Muscle layer of colon (tissue), 2 donors: ENCODE measurements around the gene HOMER1.
"Not testable (repeated sequence)": the region's sequence is repeated elsewhere in the genome, so short reads cannot be mapped to it uniquely, and the experiment has no call there.

ENCODE experiments used
- H3K27ac ChIP-seq: one replicate; pipeline ENCODE4 v1.7.0; 2013; ENCODE audit warnings: low read depth, mild to moderate bottlenecking, low read length, moderate library complexity
- H3K27me3 ChIP-seq, 2 donors: one replicate each; pipeline ENCODE4 v1.7.0; 2013; ENCODE audit warnings: low read length in 2 of 2, mild to moderate bottlenecking in 2 of 2; ENCODE audit not compliant: insufficient read depth in 2 of 2, control insufficient read depth in 1 of 2
- H3K36me3 ChIP-seq: one replicate; pipeline ENCODE4 v1.7.0; 2013; ENCODE audit warnings: mild to moderate bottlenecking, low read length; ENCODE audit not compliant: insufficient read depth
- H3K4me1 ChIP-seq: one replicate; pipeline ENCODE4 v1.7.0; 2013; ENCODE audit warnings: mild to moderate bottlenecking, low read length; ENCODE audit not compliant: insufficient read depth
- H3K4me3 ChIP-seq, 2 donors: one replicate each; pipeline ENCODE4 v1.7.0; 2013; ENCODE audit warnings: low read length in 2 of 2, low read depth in 1 of 2, mild to moderate bottlenecking in 1 of 2, moderate library complexity in 1 of 2
- H3K9ac ChIP-seq: one replicate; pipeline ENCODE4 v1.7.0; 2013; ENCODE audit warnings: low read length
- H3K9me3 ChIP-seq: one replicate; pipeline ENCODE4 v1.7.0; 2013; ENCODE audit warnings: mild to moderate bottlenecking, low read length
- donor health status: abdominal sarcoma.
- donor health status: Adenocarcinoma of cecum.

HOMER1 gene

GRCh38 chr5:79407591-79407990 lies 106.3 kb downstream of the HOMER1 start:
- Histone ChIP-seq H3K4me1 (no peaks in the 10 kb centered on the region), H3K9me3 (no peaks in the 10 kb centered on the region), H3K27me3 (no peaks in the 10 kb centered on the region), H3K36me3 (no peaks in the 10 kb centered on the region), H3K4me3 (no peak overlapping the region), H3K9ac (no peak overlapping the region), H3K27ac (no peak overlapping the region)

GRCh38 chr5:79401216-79401615 lies 112.7 kb downstream of the HOMER1 start:
- Histone ChIP-seq H3K9me3 (no peaks in the 10 kb centered on the region), H3K4me1 (no peaks in the 10 kb centered on the region)

GRCh38 chr5:79399046-79399445 lies 114.9 kb downstream of the HOMER1 start:
- H3K9me3 ChIP-seq = no peaks in the 10 kb centered on the region
- no peaks in the 10 kb centered on the region for H3K4me1 ChIP-seq

More at GRCh38 chr5:79401216-79401615, 112.7 kb downstream of the HOMER1 start:
- no peak overlapping the region for H3K27ac ChIP-seq
- no peaks in the 10 kb centered on the region for H3K27me3 ChIP-seq
- H3K9ac ChIP-seq = no peak overlapping the region
- H3K4me3 ChIP-seq = no peak overlapping the region
- no peaks in the 10 kb centered on the region for H3K36me3 ChIP-seq

GRCh38 chr5:79397080-79397479 lies 116.9 kb downstream of the HOMER1 start:
- H3K9me3 ChIP-seq = no peaks in the 10 kb centered on the region
- H3K27ac ChIP-seq = no peak overlapping the region
- H3K27me3 ChIP-seq = no peaks in the 10 kb centered on the region
- H3K4me3 ChIP-seq = no peak overlapping the region
- H3K4me1 ChIP-seq = no peaks in the 10 kb centered on the region
- no peaks in the 10 kb centered on the region for H3K36me3 ChIP-seq
- H3K9ac ChIP-seq = no peak overlapping the region

More at GRCh38 chr5:79399046-79399445, 114.9 kb downstream of the HOMER1 start:
- Histone ChIP-seq H3K4me3 (no peak overlapping the region), H3K9ac (no peak overlapping the region), H3K27me3 (no peaks in the 10 kb centered on the region), H3K36me3 (no peaks in the 10 kb centered on the region), H3K27ac (no peak overlapping the region)

DNA sequence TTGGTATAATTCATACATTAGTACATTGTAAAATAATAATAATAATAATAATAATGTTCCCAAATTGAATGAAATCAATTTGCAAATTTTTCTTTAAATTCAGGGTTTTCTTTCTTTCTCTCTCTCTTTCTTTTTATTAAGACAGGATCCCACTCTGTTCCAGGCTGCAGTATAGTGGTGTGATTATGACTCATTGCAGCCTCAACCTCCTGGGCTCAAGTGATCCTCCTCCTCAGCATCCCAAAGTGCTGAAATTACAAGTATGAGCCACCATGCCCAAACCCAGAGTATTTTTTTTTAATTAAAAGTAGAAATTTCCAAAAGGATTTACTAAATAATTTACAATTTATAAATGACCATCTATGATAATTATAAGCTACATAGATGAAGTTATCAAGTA lies 117.7 kb downstream of the HOMER1 start:
- H3K4me1 ChIP-seq = no peaks in the 10 kb centered on the region
- H3K4me3 ChIP-seq = no peak overlapping the region
- no peak overlapping the region for H3K9ac ChIP-seq
- H3K36me3 ChIP-seq = no peaks in the 10 kb centered on the region
- H3K27ac ChIP-seq = no peak overlapping the region
- no peaks in the 10 kb centered on the region for H3K27me3 ChIP-seq
- H3K9me3 ChIP-seq = no peaks in the 10 kb centered on the region

DNA sequence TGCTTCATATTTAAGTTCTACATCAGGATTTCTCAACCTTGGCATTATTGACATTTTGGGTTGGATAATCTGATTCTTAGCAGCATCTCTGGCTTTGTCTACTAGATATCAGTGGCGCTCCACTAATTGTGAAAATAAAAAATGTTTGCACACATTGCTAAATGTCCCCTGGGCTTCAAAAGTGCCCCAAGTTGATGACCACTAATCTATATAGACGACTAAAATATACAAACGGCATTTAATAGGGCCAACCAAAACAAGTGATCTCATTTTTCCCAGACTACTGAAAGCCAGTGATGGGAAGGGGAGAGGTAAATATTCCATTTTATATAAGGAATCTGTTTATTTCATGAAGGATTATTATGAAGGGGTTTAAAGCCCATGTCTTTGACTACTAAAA lies 118.6 kb downstream of the HOMER1 start:
- H3K36me3 ChIP-seq = no peaks in the 10 kb centered on the region

DNA sequence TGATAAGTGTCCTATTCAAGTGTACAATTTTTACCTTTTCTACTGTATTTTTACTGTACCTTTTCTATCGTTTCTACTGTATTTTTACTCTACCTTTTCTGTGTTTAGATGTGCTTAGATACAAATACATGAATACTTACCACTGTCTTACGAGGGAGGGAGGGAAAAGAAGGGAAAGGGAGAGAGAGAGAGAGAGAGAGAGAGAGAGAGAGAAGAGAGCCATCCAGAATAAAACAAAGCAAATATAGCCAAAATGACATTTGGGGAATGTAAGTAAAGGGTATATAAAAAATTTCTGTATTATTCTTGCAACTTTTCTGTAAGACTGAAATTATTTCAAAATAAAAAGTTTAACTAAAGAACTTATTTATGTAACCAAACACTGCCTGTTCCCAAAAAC lies 121.2 kb downstream of the HOMER1 start:
- H3K27me3 ChIP-seq = no peaks in the 10 kb centered on the region
- no peak overlapping the region for H3K27ac ChIP-seq
- no peaks in the 10 kb centered on the region for H3K9me3 ChIP-seq
- H3K4me1 ChIP-seq = no peaks in the 10 kb centered on the region
- no peaks in the 10 kb centered on the region for H3K36me3 ChIP-seq
- no peak overlapping the region for H3K4me3 ChIP-seq
- H3K9ac ChIP-seq = no peak overlapping the region

More for the DNA sequence above, 118.6 kb downstream of the HOMER1 start:
- no peak overlapping the region for H3K9ac ChIP-seq
- H3K9me3 ChIP-seq = no peaks in the 10 kb centered on the region
- no peak overlapping the region for H3K27ac ChIP-seq
- H3K4me3 ChIP-seq = no peak overlapping the region
- H3K27me3 ChIP-seq = no peaks in the 10 kb centered on the region
- no peaks in the 10 kb centered on the region for H3K4me1 ChIP-seq

DNA sequence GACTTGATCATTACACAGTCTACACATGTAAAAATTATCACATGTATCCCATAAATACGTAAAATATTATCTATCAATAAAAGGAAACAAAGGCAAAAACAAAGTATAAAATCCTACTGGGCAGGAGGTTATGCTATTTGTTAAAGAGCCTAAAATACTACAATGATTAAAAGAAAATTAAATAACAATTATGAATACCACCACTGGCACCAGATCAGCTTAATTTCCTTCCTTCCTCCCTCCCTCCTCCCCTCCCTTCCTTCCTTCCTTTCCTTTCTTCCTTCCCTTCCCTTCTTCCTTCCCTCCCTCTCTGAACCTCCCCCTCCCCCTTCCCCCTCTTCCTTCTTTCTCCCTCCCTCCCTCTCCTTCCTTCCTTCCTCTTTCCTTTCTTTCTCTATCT lies 127.3 kb downstream of the HOMER1 start:
- no peak overlapping the region for H3K27ac ChIP-seq
- no peaks in the 10 kb centered on the region for H3K4me1 ChIP-seq
- H3K4me3 ChIP-seq = no peak overlapping the region
- H3K9ac ChIP-seq = no peak overlapping the region
- H3K36me3 ChIP-seq = no peaks in the 10 kb centered on the region
- peaks cover 6% of the 10 kb centered on the region for H3K9me3 ChIP-seq
- no peaks in the 10 kb centered on the region for H3K27me3 ChIP-seq

GRCh38 chr5:79385126-79385525 lies 128.8 kb downstream of the HOMER1 start:
- H3K9ac ChIP-seq, H3K27me3 ChIP-seq, H3K4me1 ChIP-seq, H3K36me3 ChIP-seq, H3K4me3 ChIP-seq, H3K27ac ChIP-seq, H3K9me3 ChIP-seq: not testable (repeated sequence)

DNA sequence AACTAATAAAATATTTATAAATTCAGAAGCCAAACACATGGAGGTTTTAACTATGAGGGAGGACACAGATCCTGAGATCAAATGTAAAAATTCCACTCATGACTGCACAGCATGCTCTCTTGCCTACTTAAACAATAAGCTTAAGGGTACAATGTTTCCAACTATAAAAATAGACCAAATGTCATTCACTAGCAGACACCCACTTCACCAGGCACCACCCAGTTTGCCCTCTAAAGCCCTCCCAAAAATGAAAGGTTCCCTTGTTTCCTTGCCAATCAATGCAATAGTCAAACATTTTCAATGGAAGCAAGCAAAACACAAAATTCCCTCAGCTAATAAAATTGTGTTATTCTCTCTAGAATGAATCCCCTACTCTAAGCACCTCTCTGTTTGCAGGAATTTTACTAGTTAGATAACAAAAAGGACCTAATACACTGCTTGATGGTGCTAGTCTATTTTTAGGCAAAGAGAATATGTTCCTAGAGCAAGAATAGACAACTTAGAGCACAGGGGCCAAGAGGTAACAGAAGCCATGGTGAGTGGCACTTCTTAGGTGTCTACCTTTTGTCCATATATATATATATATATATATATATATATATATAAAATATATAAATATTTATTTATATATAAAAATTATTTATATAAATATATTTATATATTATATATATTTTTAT lies 135.3 kb downstream of the HOMER1 start:
- Histone ChIP-seq H3K9me3 (peaks cover 6% of the 10 kb centered on the region), H3K27ac (no peak overlapping the region), H3K9ac (no peak overlapping the region), H3K27me3 (no peaks in the 10 kb centered on the region), H3K4me1 (no peaks in the 10 kb centered on the region), H3K4me3 (no peak overlapping the region), H3K36me3 (no peaks in the 10 kb centered on the region)

DNA sequence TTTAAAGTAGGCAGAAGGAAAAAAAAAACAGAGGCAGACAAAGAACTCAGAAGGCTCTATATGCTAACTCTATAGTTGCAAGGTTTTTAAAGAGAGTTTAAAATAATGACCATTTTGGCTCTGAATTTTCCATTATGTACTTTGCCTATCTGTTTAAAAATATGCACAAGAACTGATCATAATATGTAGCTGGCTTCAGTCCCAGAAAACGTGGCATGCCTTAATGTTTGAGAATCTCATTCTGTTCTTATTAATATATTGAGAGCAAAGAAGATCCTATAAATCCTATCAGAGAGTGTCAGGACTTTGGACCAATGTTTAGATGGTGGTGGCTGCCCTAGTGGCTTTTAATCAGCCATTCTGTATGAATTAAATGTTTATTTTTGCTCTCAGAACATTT lies 156.5 kb downstream of the HOMER1 start:
- no peak overlapping the region for H3K9ac ChIP-seq
- H3K4me1 ChIP-seq = no peaks in the 10 kb centered on the region
- H3K4me3 ChIP-seq = no peak overlapping the region

GRCh38 chr5:79349881-79350280 lies 164.1 kb downstream of the HOMER1 start:
- H3K4me3 ChIP-seq = no peak overlapping the region
- no peaks in the 10 kb centered on the region for H3K27me3 ChIP-seq
- H3K9me3 ChIP-seq = no peaks in the 10 kb centered on the region
- H3K36me3 ChIP-seq = no peaks in the 10 kb centered on the region
- H3K4me1 ChIP-seq = no peaks in the 10 kb centered on the region
- no peak overlapping the region for H3K27ac ChIP-seq
- no peak overlapping the region for H3K9ac ChIP-seq

More for the DNA sequence above, 156.5 kb downstream of the HOMER1 start:
- H3K36me3 ChIP-seq = no peaks in the 10 kb centered on the region
- no peaks in the 10 kb centered on the region for H3K9me3 ChIP-seq
- no peaks in the 10 kb centered on the region for H3K27me3 ChIP-seq
- no peak overlapping the region for H3K27ac ChIP-seq
